Measurements from ENCODE around the gene SMYD1.
"Not testable (repeated sequence)": the region's sequence is repeated elsewhere in the genome, so short reads cannot be mapped to it uniquely, and the experiment has no call there.

The SMYD1 gene

GRCh38 chr2:88042476-88042875 is 25.1 kb upstream of the SMYD1 start:
- Histone ChIP-seq H2BK120ac (ENCODE audit: insufficient read depth, low read length, poor library complexity) (no peak overlapping the region), H4K8ac (ENCODE audit: low read depth, low read length) (no peak overlapping the region), H3K9ac (ENCODE audit: low read length) (no peak overlapping the region), H3K79me2 (ENCODE audit: control insufficient read depth, insufficient read depth, low read length, poor library complexity) (no peaks in the 10 kb centered on the region), H3K27me3 (ENCODE audit: insufficient read depth, low read length) (no peaks in the 10 kb centered on the region), H3K23ac (ENCODE audit: low read length) (no peak overlapping the region), H4K12ac (ENCODE audit: low read depth, low read length) (no peak overlapping the region), H2BK5ac (ENCODE audit: low read depth, low read length, poor library complexity) (no peak overlapping the region), H3K4ac (ENCODE audit: low read depth, low read length) (no peak overlapping the region), H3K36me3 (ENCODE audit: control insufficient read depth in 1 of 2, insufficient read depth in 2 of 2, low read length in 2 of 2) (no peaks in the 10 kb centered on the region), H4K91ac (ENCODE audit: low read depth, low read length) (no peak overlapping the region), H2BK12ac (ENCODE audit: low read length) (no peak overlapping the region), H2AK5ac (ENCODE audit: low read length) (no peak overlapping the region), H3K4me3 (ENCODE audit: low read depth, low read length) (no peak overlapping the region), H3K4me1 (ENCODE audit: control insufficient read depth in 1 of 2, insufficient read depth in 2 of 2, low read length in 2 of 2) (peaks cover 0 to 4% of the 10 kb centered on the region in 2 experiments), H3K27ac (ENCODE audit: low read depth, low read length) (no peak overlapping the region), H3K79me1 (ENCODE audit: low read length) (no peaks in the 10 kb centered on the region), H3K4me2 (ENCODE audit: low read length) (no peak overlapping the region), H2AFZ (ENCODE audit: insufficient read depth, low read length, poor library complexity) (no peak overlapping the region), H3K18ac (ENCODE audit: low read length) (peak overlapping the region; percentile 45), H3K9me3 (ENCODE audit: insufficient read depth, low read depth, low read length) (no peaks in the 10 kb centered on the region), H3K14ac (ENCODE audit: low read length) (no peak overlapping the region)
- no CpG with 5 or more reads among the region's 5 CpGs for WGBS (ENCODE audit: extremely low coverage, insufficient coverage, insufficient read length)
- peak; percentile 80 to 92 for DNase-seq

GRCh38 chr2:88045561-88045960 is 22.1 kb upstream of the SMYD1 start:
- not testable (repeated sequence) for H3K79me2 ChIP-seq (ENCODE audit: control insufficient read depth, insufficient read depth, low read length, poor library complexity); H3K18ac ChIP-seq (ENCODE audit: low read length); H4K12ac ChIP-seq (ENCODE audit: low read depth, low read length); H3K27ac ChIP-seq (ENCODE audit: low read depth, low read length); H4K91ac ChIP-seq (ENCODE audit: low read depth, low read length); H3K27me3 ChIP-seq (ENCODE audit: insufficient read depth, low read length); H2BK120ac ChIP-seq (ENCODE audit: insufficient read depth, low read length, poor library complexity); H3K14ac ChIP-seq (ENCODE audit: low read length); H3K9me3 ChIP-seq (ENCODE audit: insufficient read depth, low read depth, low read length); DNase-seq; H2AFZ ChIP-seq (ENCODE audit: insufficient read depth, low read length, poor library complexity); H2BK12ac ChIP-seq (ENCODE audit: low read length); H2AK5ac ChIP-seq (ENCODE audit: low read length); H3K4ac ChIP-seq (ENCODE audit: low read depth, low read length); H3K79me1 ChIP-seq (ENCODE audit: low read length); H4K8ac ChIP-seq (ENCODE audit: low read depth, low read length); H3K9ac ChIP-seq (ENCODE audit: low read length); H3K4me2 ChIP-seq (ENCODE audit: low read length); H3K23ac ChIP-seq (ENCODE audit: low read length); H3K4me1 ChIP-seq (ENCODE audit: control insufficient read depth in 1 of 2, insufficient read depth in 2 of 2, low read length in 2 of 2); H3K36me3 ChIP-seq (ENCODE audit: control insufficient read depth in 1 of 2, insufficient read depth in 2 of 2, low read length in 2 of 2); H3K4me3 ChIP-seq (ENCODE audit: low read depth, low read length); H2BK5ac ChIP-seq (ENCODE audit: low read depth, low read length, poor library complexity)
- no CpG with 5 or more reads among the region's 6 CpGs for WGBS (ENCODE audit: extremely low coverage, insufficient coverage, insufficient read length)

GRCh38 chr2:88048541-88048940 is 19.1 kb upstream of the SMYD1 start:
- Histone ChIP-seq H3K18ac (ENCODE audit: low read length) (no peak overlapping the region), H3K36me3 (ENCODE audit: control insufficient read depth in 1 of 2, insufficient read depth in 2 of 2, low read length in 2 of 2) (peaks cover 0 to 2% of the 10 kb centered on the region in 2 experiments), H3K27ac (ENCODE audit: low read depth, low read length) (no peak overlapping the region), H3K4me3 (ENCODE audit: low read depth, low read length) (no peak overlapping the region), H4K8ac (ENCODE audit: low read depth, low read length) (no peak overlapping the region), H2BK12ac (ENCODE audit: low read length) (no peak overlapping the region), H2AFZ (ENCODE audit: insufficient read depth, low read length, poor library complexity) (no peak overlapping the region), H3K4me1 (ENCODE audit: control insufficient read depth in 1 of 2, insufficient read depth in 2 of 2, low read length in 2 of 2) (no peaks in the 10 kb centered on the region), H3K4ac (ENCODE audit: low read depth, low read length) (no peak overlapping the region), H3K9me3 (ENCODE audit: insufficient read depth, low read depth, low read length) (no peaks in the 10 kb centered on the region), H3K9ac (ENCODE audit: low read length) (no peak overlapping the region), H2AK5ac (ENCODE audit: low read length) (no peak overlapping the region), H4K12ac (ENCODE audit: low read depth, low read length) (no peak overlapping the region), H3K4me2 (ENCODE audit: low read length) (no peak overlapping the region), H3K14ac (ENCODE audit: low read length) (no peak overlapping the region), H3K79me1 (ENCODE audit: low read length) (no peaks in the 10 kb centered on the region), H3K27me3 (ENCODE audit: insufficient read depth, low read length) (no peaks in the 10 kb centered on the region), H4K91ac (ENCODE audit: low read depth, low read length) (no peak overlapping the region), H3K79me2 (ENCODE audit: control insufficient read depth, insufficient read depth, low read length, poor library complexity) (no peaks in the 10 kb centered on the region), H2BK5ac (ENCODE audit: low read depth, low read length, poor library complexity) (no peak overlapping the region), H2BK120ac (ENCODE audit: insufficient read depth, low read length, poor library complexity) (no peak overlapping the region), H3K23ac (ENCODE audit: low read length) (no peak overlapping the region)
- no CpG with 5 or more reads among the region's 3 CpGs for WGBS (ENCODE audit: extremely low coverage, insufficient coverage, insufficient read length)
- DNase-seq, result no peak

- WGBS (ENCODE audit: extremely low coverage, insufficient coverage, insufficient read length), result no CpG with 5 or more reads among the region's 1 CpG
Measured at GRCh38 chr2:88049622-88050021, 18.0 kb upstream of the SMYD1 start.

More at GRCh38 chr2:88049622-88050021, 18.0 kb upstream of the SMYD1 start:
- no peak overlapping the region for H2BK12ac ChIP-seq (ENCODE audit: low read length)
- no peak overlapping the region for H3K9ac ChIP-seq (ENCODE audit: low read length)
- H3K79me2 ChIP-seq (ENCODE audit: control insufficient read depth, insufficient read depth, low read length, poor library complexity), result peaks cover 2% of the 10 kb centered on the region
- no peaks in the 10 kb centered on the region for H3K27me3 ChIP-seq (ENCODE audit: insufficient read depth, low read length)
- no peak overlapping the region for H3K4ac ChIP-seq (ENCODE audit: low read depth, low read length)
- no peak overlapping the region for H3K27ac ChIP-seq (ENCODE audit: low read depth, low read length)
- peaks cover 0 to 2% of the 10 kb centered on the region in 2 experiments for H3K36me3 ChIP-seq (ENCODE audit: control insufficient read depth in 1 of 2, insufficient read depth in 2 of 2, low read length in 2 of 2)
- no peak overlapping the region for H2BK5ac ChIP-seq (ENCODE audit: low read depth, low read length, poor library complexity)
- no peak overlapping the region for H2AFZ ChIP-seq (ENCODE audit: insufficient read depth, low read length, poor library complexity)
- no peak overlapping the region for H3K4me2 ChIP-seq (ENCODE audit: low read length)
- no peak overlapping the region for H4K8ac ChIP-seq (ENCODE audit: low read depth, low read length)
- H4K91ac ChIP-seq (ENCODE audit: low read depth, low read length), result no peak overlapping the region
- H3K23ac ChIP-seq (ENCODE audit: low read length), result no peak overlapping the region
- peaks cover 6 to 7% of the 10 kb centered on the region in 2 experiments for H3K4me1 ChIP-seq (ENCODE audit: control insufficient read depth in 1 of 2, insufficient read depth in 2 of 2, low read length in 2 of 2)
- no peak overlapping the region for H2BK120ac ChIP-seq (ENCODE audit: insufficient read depth, low read length, poor library complexity)
- H4K12ac ChIP-seq (ENCODE audit: low read depth, low read length), result no peak overlapping the region
- H3K9me3 ChIP-seq (ENCODE audit: insufficient read depth, low read depth, low read length), result no peaks in the 10 kb centered on the region
- no peak overlapping the region for H3K4me3 ChIP-seq (ENCODE audit: low read depth, low read length)
- no peak overlapping the region for H3K14ac ChIP-seq (ENCODE audit: low read length)
- H3K18ac ChIP-seq (ENCODE audit: low read length), result no peak overlapping the region
- H2AK5ac ChIP-seq (ENCODE audit: low read length), result no peak overlapping the region
- no peak for DNase-seq
- no peaks in the 10 kb centered on the region for H3K79me1 ChIP-seq (ENCODE audit: low read length)
